Lower leg skin (tissue), 4 donors: ENCODE measurements around the gene AATF. TPM values are rescaled to one million over a fixed set of nuclear protein-coding genes. Genes with fewer than 3 reads are reported as not detected.

Source experiments
- DNase-seq, 2 donors: peaks; one replicate each; pipeline ENCODE4 v3.0.0-alpha.2; 2019; ENCODE audit warnings: low spot score in 2 of 2
- H3K4me3 ChIP-seq: fragments of 200-600 bp; sonication (generic); 2 replicates; pipeline ENCODE4 v1.5.1; 2017; ENCODE audit warnings: mild to moderate bottlenecking, low read depth; ENCODE audit not compliant: poor library complexity, severe bottlenecking
- CTCF ChIP-seq, 3 donors: fragments of 450-650 bp; IDR thresholded peaks; one replicate each; pipeline ENCODE4 v1.5.1; 2016; ENCODE audit warnings: antibody characterized with exemption in 3 of 3, mild to moderate bottlenecking in 3 of 3, moderate library complexity in 2 of 3
- POLR2A ChIP-seq, 2 donors: fragments of 450-650 bp; IDR thresholded peaks; one replicate each; pipeline ENCODE4 v1.6.1; 2016 to 2017; ENCODE audit warnings: antibody characterized with exemption in 2 of 2, mild to moderate bottlenecking in 1 of 2, moderate library complexity in 1 of 2
- WGBS, 2 donors: methylation state at CpG; one replicate each; pipeline ENCODE4 v1.1.5; 2018; 5-methylcytosine and 5-hydroxymethylcytosine counted together
- intact Hi-C: fragments of 100-400 bp; cut with DNase I; formaldehyde crosslinking; loops from one replicate; pipeline ENCODE4 v1.15.0; 2023; ENCODE audit warnings: low total_unique reads
- total RNA-seq, 4 donors: library from RNA; depleted of rRNA; stranded (reverse); fragments of >200 nt; gene quantifications; one replicate each; pipeline ENCODE4 v1.1.0, GENCODE V29; 2016

The AATF gene
- total RNA-seq, 4 donors from 2014 or later, result 32.1 to 64.4 (median 50.6) TPM

- no peak overlapping the region for H3K4me3 ChIP-seq
- intact Hi-C loops, result no loop called here
- no peak for DNase-seq
- no peak for TF ChIP-seq POLR2A (IDR thresholded peaks at IDR 0.05)
- no peak for TF ChIP-seq CTCF (IDR thresholded peaks at IDR 0.05)
- 92 to 98% methylated on average over 2 of the region's 2 CpGs for WGBS, 2 donors
Observed at GRCh38 chr17:36999471-36999870, 50.7 kb downstream of the AATF start.

- DNase-seq, result no peak
- no peak overlapping the region for H3K4me3 ChIP-seq
- no peak for TF ChIP-seq POLR2A (IDR thresholded peaks at IDR 0.05)
- TF ChIP-seq CTCF (IDR thresholded peaks at IDR 0.05), result no peak
- intact Hi-C loops, result no loop called here
- WGBS, 2 donors, result 85 to 96% methylated on average over 4 of the region's 4 CpGs
Observed at GRCh38 chr17:37016780-37017179, 68.0 kb downstream of the AATF start.

GRCh38 chr17:37017404-37017803, 68.7 kb downstream of the AATF start:
- intact Hi-C loops, result no loop called here
- WGBS, 2 donors, result 75 to 87% methylated on average over 1 of the region's 1 CpG
- DNase-seq, result no peak
- no peak overlapping the region for H3K4me3 ChIP-seq
- no peak for TF ChIP-seq CTCF (IDR thresholded peaks at IDR 0.05)

GRCh38 chr17:37019117-37019740, 70.5 kb downstream of the AATF start:
- WGBS, 2 donors, result 90 to 92% methylated on average over 3 of the region's 3 CpGs
- TF ChIP-seq CTCF (IDR thresholded peaks at IDR 0.05) (no peak), POLR2A (IDR thresholded peaks at IDR 0.05) (no peak)

GRCh38 chr17:37019741-37020129, 71.0 kb downstream of the AATF start:
- TF ChIP-seq POLR2A (IDR thresholded peaks at IDR 0.05) (no peak), CTCF (IDR thresholded peaks at IDR 0.05) (no peak)
- no peak overlapping the region for H3K4me3 ChIP-seq
- intact Hi-C loops, result no loop called here
- 96 to 98% methylated on average over 4 of the region's 4 CpGs for WGBS, 2 donors
- no peak for DNase-seq

More at GRCh38 chr17:37019117-37019740, 70.5 kb downstream of the AATF start:
- DNase-seq, result no peak
- H3K4me3 ChIP-seq, result no peak overlapping the region
- intact Hi-C loops, result no loop called here

- intact Hi-C loops, result no loop called here
- no peak for TF ChIP-seq CTCF (IDR thresholded peaks at IDR 0.05)
- no peak for TF ChIP-seq POLR2A (IDR thresholded peaks at IDR 0.05)
- 70 to 77% methylated on average over 3 of the region's 3 CpGs for WGBS, 2 donors
- no peak overlapping the region for H3K4me3 ChIP-seq
- DNase-seq, result no peak
Observed at GRCh38 chr17:37024181-37024637, 75.5 kb downstream of the AATF start.
